IMR-90 (cell line): Measurements from ENCODE around the gene SCYGR8. TPM values are rescaled to one million over a fixed set of nuclear protein-coding genes. Genes with fewer than 3 reads are reported as not detected.
"Not testable (repeated sequence)": the region's sequence is repeated elsewhere in the genome, so short reads cannot be mapped to it uniquely, and the experiment has no call there.

Source experiments
- ATAC-seq: fragments of 200-7000 bp; cut with Tn5 transposase; 2 replicates; pipeline ENCODE4 v1.9.1; 2020; ENCODE audit warnings: low read depth, mild to moderate bottlenecking, moderate library complexity
- BruUV-seq: library from RNA; stranded (reverse); fragments of 400-500 nt; replicated peaks from 2 replicates; lab custom pipeline; 2021; lab: Mats Ljungman, UMichigan
- CTCF ChIA-PET: fragments of 300-600 bp; formaldehyde crosslinking; extraction: SDS; loops from one replicate; lab custom pipeline; 2021; ENCODE audit warnings: antibody characterized with exemption; lab: Yijun Ruan, JAX
- POLR2A ChIA-PET: fragments of 300-600 bp; sonication (Branson Sonifier 250); formaldehyde crosslinking; loops from one replicate; lab custom pipeline; 2022; ENCODE audit warnings: antibody characterized with exemption; ENCODE audit not compliant: unreplicated experiment; lab: Charles Lee
- DNase-seq: peaks from one replicate; pipeline ENCODE4 v3.0.0; 2013
- H2AFZ ChIP-seq: replicated peaks from 2 replicates; pipeline ENCODE3; 2013; ENCODE audit warnings: low read length, mild to moderate bottlenecking; ENCODE audit not compliant: poor library complexity
- H2AK5ac ChIP-seq: 2 replicates; pipeline ENCODE4 v1.6.1; 2013; ENCODE audit warnings: low read depth, low read length, inconsistent platforms
- H2AK9ac ChIP-seq: replicated peaks from 2 replicates; pipeline ENCODE3; 2013; ENCODE audit warnings: mild to moderate bottlenecking, low read depth, low read length, moderate library complexity; ENCODE audit not compliant: poor library complexity
- H2BK120ac ChIP-seq: 2 replicates; pipeline ENCODE4 v1.6.1; 2013; ENCODE audit warnings: low read depth, low read length, inconsistent platforms
- H2BK15ac ChIP-seq: 3 replicates; pipeline ENCODE4 v1.6.1; 2013; ENCODE audit warnings: low read depth, low read length, inconsistent platforms
- H2BK20ac ChIP-seq: 2 replicates; pipeline ENCODE4 v1.6.1; 2013; ENCODE audit warnings: low read depth, mild to moderate bottlenecking, inconsistent platforms, low read length, moderate library complexity
- H2BK5ac ChIP-seq: 2 replicates; pipeline ENCODE4 v1.6.1; 2013; ENCODE audit warnings: mild to moderate bottlenecking, low read depth, low read length, inconsistent platforms; ENCODE audit not compliant: poor library complexity, severe bottlenecking
- H3K14ac ChIP-seq: replicated peaks from 2 replicates; pipeline ENCODE4 v1.6.1; 2013; ENCODE audit warnings: low read depth, low read length, inconsistent platforms
- H3K18ac ChIP-seq: 2 replicates; pipeline ENCODE4 v1.6.1; 2013; ENCODE audit warnings: low read depth, low read length, control low read depth
- H3K23ac ChIP-seq: 2 replicates; pipeline ENCODE4 v1.6.1; 2013; ENCODE audit warnings: low read depth, low read length, inconsistent platforms
- H3K27ac ChIP-seq: 2 replicates; pipeline ENCODE4 v1.5.1; 2013; ENCODE audit warnings: mild to moderate bottlenecking, control low read depth, low read length; ENCODE audit not compliant: insufficient read depth
- H3K27me3 ChIP-seq: 2 replicates; pipeline ENCODE4 v1.6.1; 2013; ENCODE audit warnings: low read length; ENCODE audit not compliant: control insufficient read depth, insufficient read depth
- H3K36me3 ChIP-seq: 2 replicates; pipeline ENCODE4 v1.6.1; 2013; ENCODE audit warnings: low read length, mixed read lengths; ENCODE audit not compliant: control insufficient read depth, insufficient read depth
- H3K4ac ChIP-seq: 2 replicates; pipeline ENCODE4 v1.6.1; 2013; ENCODE audit warnings: low read depth, low read length, inconsistent platforms
- H3K4me1 ChIP-seq: 2 replicates; pipeline ENCODE4 v1.6.1; 2013; ENCODE audit warnings: low read length, mixed read lengths; ENCODE audit not compliant: control insufficient read depth, insufficient read depth
- H3K4me2 ChIP-seq: 2 replicates; pipeline ENCODE4 v1.6.1; 2013; ENCODE audit warnings: low read depth, mild to moderate bottlenecking, control low read depth, low read length, moderate library complexity
- H3K4me3 ChIP-seq: 2 replicates; pipeline ENCODE4 v1.5.1; 2013; ENCODE audit warnings: low read depth, mild to moderate bottlenecking, control low read depth, low read length, moderate library complexity; ENCODE audit not compliant: insufficient read depth
- H3K56ac ChIP-seq: 2 replicates; pipeline ENCODE4 v1.6.1; 2013; ENCODE audit warnings: low read length, inconsistent platforms; ENCODE audit not compliant: insufficient read depth; ENCODE audit errors: extremely low read depth
- H3K79me1 ChIP-seq, 2 experiments: 2 replicates each; pipeline ENCODE4 v1.6.1; 2013; ENCODE audit warnings: low read length in 2 of 2, inconsistent platforms in 1 of 2, low read depth in 1 of 2
- H3K9ac ChIP-seq: 2 replicates; pipeline ENCODE4 v1.6.1; 2013; ENCODE audit warnings: low read depth, low read length, control low read depth
- H3K9me1 ChIP-seq: 2 replicates; pipeline ENCODE4 v1.6.1; 2013; ENCODE audit warnings: low read length, inconsistent platforms; ENCODE audit not compliant: insufficient read depth
- H3K9me3 ChIP-seq: 2 replicates; pipeline ENCODE4 v1.6.1; 2013; ENCODE audit warnings: low read length; ENCODE audit not compliant: control insufficient read depth, insufficient read depth
- H4K20me1 ChIP-seq: 2 replicates; pipeline ENCODE4 v1.6.1; 2013; ENCODE audit warnings: low read length, inconsistent platforms; ENCODE audit not compliant: insufficient read depth
- H4K5ac ChIP-seq: 2 replicates; pipeline ENCODE4 v1.6.1; 2013; ENCODE audit warnings: mild to moderate bottlenecking, low read depth, low read length, control low read depth
- H4K8ac ChIP-seq, 2 experiments: 2 replicates each; pipeline ENCODE4 v1.6.1; 2013; ENCODE audit warnings: low read depth in 2 of 2, low read length in 2 of 2, control low read depth in 1 of 2, inconsistent platforms in 1 of 2
- H4K91ac ChIP-seq: 2 replicates; pipeline ENCODE4 v1.6.1; 2013; ENCODE audit warnings: low read depth, low read length, inconsistent platforms; ENCODE audit not compliant: insufficient read depth
- CHD1 ChIP-seq: IDR thresholded peaks from 2 replicates; pipeline ENCODE4 v1.6.1; 2012; ENCODE audit warnings: low read depth, low read length, improper control_type of control experiment
- MXI1 ChIP-seq: IDR thresholded peaks from 2 replicates; pipeline ENCODE4 v1.6.1; 2012; ENCODE audit warnings: low read depth, mild to moderate bottlenecking, low read length, moderate library complexity, borderline replicate concordance
- NFE2L2 ChIP-seq: fragments of 150-350 bp; IDR thresholded peaks from 2 replicates; pipeline ENCODE4 v1.6.1; 2016; ENCODE audit warnings: low read depth, mild to moderate bottlenecking, low read length
- POLR2A ChIP-seq: IDR thresholded peaks from 2 replicates; pipeline ENCODE4 v1.6.1; 2012; ENCODE audit warnings: mild to moderate bottlenecking, low read depth, low read length
- WGBS, 2 experiments: methylation state at CpG; one replicate each; pipeline versions ENCODE4 v1.1.5 to v1.1.7; 2013; ENCODE audit warnings: missing lambda C conversion rate in 2 of 2; ENCODE audit not compliant: insufficient read length in 1 of 2; ENCODE audit errors: extremely low coverage in 2 of 2; 5-methylcytosine and 5-hydroxymethylcytosine counted together
- dilution Hi-C: fragments of 300-500 bp; cut with HindIII; formaldehyde crosslinking; loops from one replicate; pipeline ENCODE4 v1.14.3; 2018; ENCODE audit warnings: low sequenced_read_pairs; ENCODE audit not compliant: unreplicated experiment
- in situ Hi-C: fragments of 300-500 bp; cut with MboI; formaldehyde crosslinking; loops from 3 replicates; pipeline ENCODE4 v1.14.3; 2019; ENCODE audit warnings: low sequenced_read_pairs, inconsistent platforms, mixed read lengths
- intact Hi-C: fragments of 100-400 bp; cut with micrococcal nuclease; formaldehyde crosslinking; loops from 2 replicates; pipeline ENCODE4 v1.10.0; 2022
- polyA plus RNA-seq, 3 experiments: library from polyadenylated mRNA; depleted of rRNA; stranded (reverse); fragments of >200 nt; gene quantifications; 2 replicates each; pipeline ENCODE4 v1.2.3, GENCODE V29; 2012; ENCODE audit warnings: low replicate concordance in 1 of 3
- total RNA-seq: library from RNA; depleted of rRNA; stranded (reverse); fragments of >200 nt; gene quantifications from 2 replicates; pipeline ENCODE4 v1.2.3, GENCODE V29; 2012

Gene SCYGR8
- total and polyA plus RNA-seq, 2 of the 4 experiments (the other 2 are of a cell fraction), result not detected

GRCh38 chr2:227720680-227721079 is 25.0 kb upstream of the SCYGR8 start:
- H3K36me3 ChIP-seq, result no peaks in the 10 kb centered on the region
- WGBS, 2 experiments, result 50% methylated on average over 1 of the region's 4 CpGs; no CpG with 5 or more reads in 1 of the 2 experiments
- TF ChIP-seq NFE2L2, result no peak
- no peak for TF ChIP-seq POLR2A
- no peak for TF ChIP-seq MXI1
- no peak for TF ChIP-seq CHD1
- no peaks in the 10 kb centered on the region for H3K9me1 ChIP-seq
- in situ Hi-C loops, result no loop called here
- dilution Hi-C loops, result no loop called here
- H2AK5ac ChIP-seq, result no peak overlapping the region
- CTCF ChIA-PET, result no interaction called here
- H3K23ac ChIP-seq, result no peak overlapping the region
- intact Hi-C loops, result no loop called here
- H2AFZ ChIP-seq, result no peak overlapping the region
- no peak overlapping the region for H2BK120ac ChIP-seq
- H2BK20ac ChIP-seq, result no peak overlapping the region
- POLR2A ChIA-PET, result no interaction called here
- no peak overlapping the region for H3K27ac ChIP-seq
- ATAC-seq (no peak), DNase-seq (no peak)
- H3K4ac ChIP-seq, result no peak overlapping the region
- no peak overlapping the region for H3K18ac ChIP-seq
- no peak overlapping the region for H3K4me3 ChIP-seq
- no peak overlapping the region for H2BK15ac ChIP-seq
- no peaks in the 10 kb centered on the region for H3K79me1 ChIP-seq
- H3K9me3 ChIP-seq, result no peaks in the 10 kb centered on the region
- no peak overlapping the region for H2BK5ac ChIP-seq
- H2AK9ac ChIP-seq, result no peak overlapping the region
- no peaks in the 10 kb centered on the region for H4K20me1 ChIP-seq
- no peak overlapping the region for H3K9ac ChIP-seq
- H3K4me1 ChIP-seq, result no peaks in the 10 kb centered on the region
- no peak overlapping the region for H3K14ac ChIP-seq
- no peak overlapping the region for H4K8ac ChIP-seq
- no peak overlapping the region for H4K91ac ChIP-seq
- BruUV-seq, result no TSS peak
- no peak overlapping the region for H4K5ac ChIP-seq
- peaks cover 2% of the 10 kb centered on the region; the same call in 1 of the 2 replicates for H3K27me3 ChIP-seq
- H3K4me2 ChIP-seq, result no peak overlapping the region
- H3K56ac ChIP-seq, result no peak overlapping the region

- H4K8ac ChIP-seq, intact Hi-C loops, H4K20me1 ChIP-seq, H3K27me3 ChIP-seq, H4K5ac ChIP-seq, POLR2A ChIA-PET, H2BK15ac ChIP-seq, BruUV-seq, H3K9me3 ChIP-seq, H2AK5ac ChIP-seq, H4K91ac ChIP-seq, DNase-seq, H3K9ac ChIP-seq, H2BK120ac ChIP-seq, H2AFZ ChIP-seq, dilution Hi-C loops, in situ Hi-C loops, H3K23ac ChIP-seq, H3K4me2 ChIP-seq, H3K56ac ChIP-seq, H2AK9ac ChIP-seq, H3K4ac ChIP-seq, H3K79me1 ChIP-seq, H3K4me3 ChIP-seq, H2BK20ac ChIP-seq, H3K4me1 ChIP-seq, ATAC-seq, H3K27ac ChIP-seq, H2BK5ac ChIP-seq, H3K18ac ChIP-seq, H3K14ac ChIP-seq, H3K9me1 ChIP-seq, H3K36me3 ChIP-seq: not testable (repeated sequence)
- CTCF ChIA-PET, result interaction anchor here (0.6 kb wide), 1 partner anchor 935 kb away, joined by 3 read pairs; no protein-coding TSS in a partner anchor
- no CpG with 5 or more reads among the region's 7 CpGs for WGBS, 2 experiments
Observed at GRCh38 chr2:227722821-227723220, 22.9 kb upstream of the SCYGR8 start.
